Heart right ventricle (tissue), 16 donors: ENCODE measurements around the gene CHST1. TPM values are rescaled to one million over a fixed set of nuclear protein-coding genes. Genes with fewer than 3 reads are reported as not detected.

Experiments used
- ATAC-seq, 8 donors: fragments of 200-7000 bp; cut with Tn5 transposase; one replicate each; pipeline ENCODE4 v1.9.1; 2020; ENCODE audit warnings: mild to moderate bottlenecking in 8 of 8, moderate library complexity in 8 of 8, moderate number of reproducible peaks in 1 of 8
- DNase-seq, 2 donors: peaks; one replicate each; pipeline ENCODE4 v3.0.0-alpha.2; 2020
- H3K27ac ChIP-seq, 10 donors: fragments of 200-600 bp; sonication (generic) in 2 of 10; one replicate each; pipeline versions ENCODE4 v1.5.0 to v1.8.0; 2020 to 2022; ENCODE audit warnings: mild to moderate bottlenecking in 3 of 10
- H3K27me3 ChIP-seq, 7 donors: fragments of 200-600 bp; one replicate each; pipeline ENCODE4 v1.8.0; 2021 to 2022; ENCODE audit warnings: mild to moderate bottlenecking in 2 of 7
- H3K36me3 ChIP-seq, 9 donors: fragments of 200-600 bp; sonication (generic) in 1 of 9; one replicate each; pipeline versions ENCODE4 v1.5.0 to v1.8.0; 2020 to 2022; ENCODE audit warnings: mild to moderate bottlenecking in 2 of 9
- H3K4me1 ChIP-seq, 9 donors: fragments of 200-600 bp; sonication (generic) in 1 of 9; one replicate each; pipeline versions ENCODE4 v1.5.0 to v1.8.0; 2020 to 2022; ENCODE audit warnings: mild to moderate bottlenecking in 4 of 9
- H3K4me3 ChIP-seq, 10 donors: fragments of 200-600 bp; sonication (generic) in 2 of 10; one replicate each; pipeline versions ENCODE4 v1.5.0 to v1.8.0; 2020 to 2022; ENCODE audit warnings: mild to moderate bottlenecking in 7 of 10, moderate library complexity in 2 of 10
- H3K9me3 ChIP-seq, 11 donors: fragments of 200-600 bp in 10 of 11; sonication (generic) in 2 of 11; one replicate each; pipeline versions ENCODE4 v1.5.0 to v1.8.0; 2013 to 2022; ENCODE audit warnings: mild to moderate bottlenecking in 2 of 11, control low read depth in 1 of 11, moderate library complexity in 1 of 11
- CTCF ChIP-seq, 9 donors: fragments of 200-600 bp; sonication (generic) in 2 of 9; IDR thresholded peaks; one replicate each; pipeline versions ENCODE4 v1.5.0 to v1.8.0; 2021 to 2022; ENCODE audit warnings: antibody characterized with exemption in 9 of 9, mild to moderate bottlenecking in 5 of 9, moderate library complexity in 1 of 9
- WGBS, 2 donors: extraction: QIAGEN DNeasy Blood & Tissue Kit; methylation state at CpG; one replicate each; pipeline ENCODE4 v1.1.7; 2013; ENCODE audit warnings: inconsistent platforms in 1 of 2; 5-methylcytosine and 5-hydroxymethylcytosine counted together
- intact Hi-C, 10 donors: fragments of 100-400 bp; cut with DNase I; formaldehyde crosslinking; loops; one replicate each; pipeline versions ENCODE4 v1.11.1 to v1.14.2; 2022
- polyA plus RNA-seq, 2 donors: library from polyadenylated mRNA; stranded (reverse); fragments of 200-250 nt; gene quantifications; one replicate each; pipeline ENCODE4 v1.2.3, GENCODE V29; 2013
- total RNA-seq, 10 donors: library from RNA; stranded (reverse); fragmentation: NEBNext Ultra II Directional in 3 of 10; extraction: Animal tissue kit (Norgen Biotek cat#: 25700) in 3 of 10; gene quantifications; one replicate each; pipeline versions ENCODE4 v1.2.1 to v1.2.4, GENCODE V29; 2021 to 2023
- donor health status: Arrhythmogenic right ventricular cardiomyopathy.
- donor health status: ischemic (EF 13 %, LVEDD 7.1; RV severe dilation, severe dysfunction).
- donor health status: healthy with polysubstance abuse.
- donor health status: DM: no; HTN: yes; CAD: no.
- donor health status: DM: no; HTN: no; CAD: no.
- donor health status: ischemic (EF 25% LVEDD 6.9; RV normal size, moderate dysfunction).
- donor health status: ischemic (EF 25% LVEDD 5.7; RV mildly dilated, moderate dysfunction).
- donor health status: healthy.
- donor health status: DM: yes; HTN: yes; CAD: no.
- donor health status: Ischemic cardiomyopathy.
- donor health status: ischemic (EF 35%, LVEDD 5.7; RV mildly dilated, moderate dysfunction).
- donor health status: nonischemic (EF 11% LVEDD 7.7; RV severe dilation, severe dysfunction).
- donor health status: DM: yes; HTN: yes; CAD: no.
- donor health status: PGD.
- donor health status: ischemic (EF 29% LVEDD 5.4; RV normal size, mild dysfunction).
- donor health status: nonischemic (EF 23%, LVEDD 6.1; RV moderate dilation, normal function).

CHST1 gene
- total and polyA plus RNA-seq, 12 donors: 0.53 to 7.7 (median 1.9) TPM

DNA sequence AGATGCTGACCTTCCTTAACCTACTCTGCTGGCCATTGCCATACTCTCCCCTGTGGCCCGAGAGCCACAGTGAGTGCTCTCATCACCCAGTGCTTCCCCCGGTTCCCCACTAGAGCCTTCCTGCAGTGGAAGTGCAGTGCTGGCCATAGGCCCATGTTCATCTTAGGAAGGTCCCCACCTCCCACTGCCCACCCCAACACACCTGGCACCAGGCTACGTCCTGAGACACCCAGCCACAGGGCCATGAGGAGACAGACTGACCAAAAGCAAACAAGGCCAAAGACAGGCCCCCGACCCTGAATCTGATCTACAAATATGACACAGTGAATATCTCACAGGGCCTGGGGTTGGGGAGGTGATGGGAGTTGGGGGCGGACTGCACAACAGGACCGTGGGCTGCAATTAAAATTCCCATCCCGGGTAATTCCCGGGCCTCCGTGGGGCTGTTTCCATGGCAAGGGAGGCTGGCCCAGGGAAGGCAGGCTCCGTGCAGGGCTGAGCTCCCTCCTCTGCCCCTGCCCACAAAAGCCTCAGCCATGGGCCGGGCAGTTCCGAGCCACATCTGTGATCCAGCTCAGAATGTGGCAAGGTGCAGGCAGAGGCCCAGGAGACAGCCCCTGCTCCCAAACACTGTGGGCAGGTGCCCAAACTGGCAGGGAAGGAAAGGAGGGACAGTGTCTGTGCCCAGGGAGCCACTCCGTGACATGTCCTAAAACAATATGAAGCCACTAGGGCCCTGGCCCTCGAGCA, 5.1 kb upstream of the CHST1 start:
- H3K4me3 ChIP-seq: no peak overlapping the region
- ATAC-seq (no peak), DNase-seq (no peak)
- peaks cover 0 to 4% (median 0%) of the 10 kb centered on the region in 9 donors for H3K4me1 ChIP-seq
- no peak overlapping the region for H3K27ac ChIP-seq
- no peaks in the 10 kb centered on the region for H3K9me3 ChIP-seq
- no peaks in the 10 kb centered on the region for H3K36me3 ChIP-seq
- intact Hi-C loops: no loop called here
- H3K27me3 ChIP-seq: peaks cover 0 to 20% (median 0%) of the 10 kb centered on the region in 7 donors
- 76 to 84% methylated on average over 14 of the region's 14 CpGs for WGBS, 2 donors
- TF ChIP-seq CTCF (IDR thresholded peaks at IDR 0.05): no peak

DNA sequence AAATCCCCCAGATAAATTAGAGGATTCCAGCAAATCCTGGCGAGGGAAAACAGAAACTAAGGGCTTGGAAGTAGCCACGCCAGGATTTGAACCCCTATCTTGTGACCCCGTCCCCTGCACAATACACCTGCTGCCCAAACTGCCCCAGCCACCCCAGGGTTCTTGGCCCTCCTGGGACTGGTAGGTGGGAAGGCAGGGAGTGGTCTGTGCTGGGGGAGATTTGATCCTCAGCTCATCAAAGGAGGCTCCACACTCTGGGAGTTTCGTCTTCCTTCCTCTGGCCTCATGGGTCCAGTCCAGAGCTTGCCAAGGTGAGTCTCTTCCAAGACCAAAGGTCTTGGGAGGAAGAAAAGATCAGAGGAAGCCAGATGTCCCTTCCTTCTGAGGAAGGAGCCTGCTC, 4.5 kb upstream of the CHST1 start:
- WGBS, 2 donors: 77 to 79% methylated on average over 4 of the region's 4 CpGs
- intact Hi-C loops: loop anchor here in 3 of 10 donors (5.0 to 10.0 kb wide), 3 partner anchors 77 to 295 kb away; no protein-coding TSS in a partner anchor
- no peak for DNase-seq
- Histone ChIP-seq H3K4me3 (no peak overlapping the region), H3K9me3 (no peaks in the 10 kb centered on the region), H3K36me3 (no peaks in the 10 kb centered on the region), H3K27me3 (peaks cover 0 to 26% (median 0%) of the 10 kb centered on the region in 7 donors), H3K4me1 (peaks cover 0 to 8% (median under 1%) of the 10 kb centered on the region in 9 donors), H3K27ac (no peak overlapping the region)
- ATAC-seq: no peak
- no peak for TF ChIP-seq CTCF (IDR thresholded peaks at IDR 0.05)

GRCh38 chr11:45669146-45669545, 3.7 kb upstream of the CHST1 start:
- Histone ChIP-seq H3K27me3 (peaks cover 0 to 34% (median 5%) of the 10 kb centered on the region in 7 donors), H3K36me3 (no peaks in the 10 kb centered on the region), H3K9me3 (no peaks in the 10 kb centered on the region), H3K4me3 (no peak overlapping the region), H3K4me1 (peaks cover 3 to 17% (median 8%) of the 10 kb centered on the region in 9 donors), H3K27ac (no peak overlapping the region)
- WGBS, 2 donors: 73 to 96% methylated on average over 3 of the region's 3 CpGs
- no peak for TF ChIP-seq CTCF (IDR thresholded peaks at IDR 0.05)
- intact Hi-C loops: loop anchor here in 3 of 10 donors (5.0 to 10.0 kb wide), 3 partner anchors 78 to 294 kb away; no protein-coding TSS in a partner anchor
- no peak for DNase-seq
- no peak for ATAC-seq

- peaks cover 3 to 24% (median 18%) of the 10 kb centered on the region in 9 donors for H3K4me1 ChIP-seq
- H3K27ac ChIP-seq: no peak overlapping the region
- TF ChIP-seq CTCF (IDR thresholded peaks at IDR 0.05): no peak
- peaks cover 0 to 45% (median 7%) of the 10 kb centered on the region in 7 donors for H3K27me3 ChIP-seq
- WGBS, 2 donors: 91 to 92% methylated on average over 5 of the region's 5 CpGs
- ATAC-seq: no peak
- H3K36me3 ChIP-seq: no peaks in the 10 kb centered on the region
- DNase-seq: no peak
- H3K9me3 ChIP-seq: no peaks in the 10 kb centered on the region
- intact Hi-C loops: loop anchor here in 3 of 10 donors (5.0 to 10.0 kb wide), 3 partner anchors 79 to 293 kb away; no protein-coding TSS in a partner anchor
- no peak overlapping the region for H3K4me3 ChIP-seq
Measured at GRCh38 chr11:45667929-45668680, 2.7 kb upstream of the CHST1 start.
